GM06990 (cell line): ENCODE results near the gene MFN2.

Experiments
- DNase-seq: peaks from one replicate; pipeline ENCODE4 v3.0.0-alpha.2; 2011; ENCODE audit not compliant: insufficient read length; ENCODE audit errors: extremely low read depth
- H3K27me3 ChIP-seq: replicated peaks from 2 replicates; pipeline ENCODE4 v1.6.0; 2011; ENCODE audit warnings: low read length; ENCODE audit not compliant: control insufficient read depth, insufficient read depth
- H3K36me3 ChIP-seq: 2 replicates; pipeline ENCODE4 v1.5.1; 2011; ENCODE audit warnings: low read length; ENCODE audit not compliant: control insufficient read depth, insufficient read depth
- H3K4me3 ChIP-seq: replicated peaks from 2 replicates; pipeline ENCODE4 v1.5.1; 2011; ENCODE audit warnings: low read depth, mild to moderate bottlenecking, control low read depth, low read length
- CTCF ChIP-seq: IDR thresholded peaks from 2 replicates; pipeline ENCODE4 v1.5.1; 2011; ENCODE audit warnings: low read length, control low read depth, mild to moderate bottlenecking, inconsistent platforms; ENCODE audit not compliant: insufficient read depth, poor library complexity, severe bottlenecking

MFN2 gene

GRCh38 chr1:12053752-12054548 is 73.7 kb downstream of the MFN2 start:
- peak; percentile 63 for DNase-seq
- H3K27me3 ChIP-seq, result no peaks in the 10 kb centered on the region
- H3K4me3 ChIP-seq, result no peak overlapping the region
- no peak for TF ChIP-seq CTCF
- no peaks in the 10 kb centered on the region for H3K36me3 ChIP-seq

- no peak for DNase-seq
- Histone ChIP-seq H3K36me3 (no peaks in the 10 kb centered on the region), H3K27me3 (no peaks in the 10 kb centered on the region), H3K4me3 (no peak overlapping the region)
- TF ChIP-seq CTCF, result no peak
Measured at GRCh38 chr1:12055259-12055658, 75.0 kb downstream of the MFN2 start.

- Histone ChIP-seq H3K27me3 (no peaks in the 10 kb centered on the region), H3K36me3 (no peaks in the 10 kb centered on the region), H3K4me3 (no peak overlapping the region)
- no peak for TF ChIP-seq CTCF
- DNase-seq, result peak; percentile 73
Measured at GRCh38 chr1:12056331-12056841, 76.1 kb downstream of the MFN2 start.

GRCh38 chr1:12057382-12057781 is 77.1 kb downstream of the MFN2 start:
- TF ChIP-seq CTCF, result no peak
- Histone ChIP-seq H3K36me3 (no peaks in the 10 kb centered on the region), H3K4me3 (no peak overlapping the region), H3K27me3 (no peaks in the 10 kb centered on the region)
- no peak for DNase-seq

GRCh38 chr1:12057940-12058687 is 77.9 kb downstream of the MFN2 start:
- Histone ChIP-seq H3K4me3 (no peak overlapping the region), H3K27me3 (no peaks in the 10 kb centered on the region), H3K36me3 (no peaks in the 10 kb centered on the region)
- TF ChIP-seq CTCF, result no peak
- no peak for DNase-seq
